HCEC 1CT (cell line): ENCODE data around the gene MVD.

Experiments used
- DNase-seq: peaks from one replicate; pipeline ENCODE4 v3.0.0-alpha.2; 2017

The MVD gene

GRCh38 chr16:88662843-88663606 lies at the start of gene MVD:
MVD (minus strand) TSS chr16:88663091; CDS start chr16:88663080, 11 bp downstream.
- peak; percentile 98 for DNase-seq

- DNase-seq, result no peak
Observed at GRCh38 chr16:88712362-88712979, 49.6 kb upstream of the MVD start.

GRCh38 chr16:88711750-88712340 lies 49.0 kb upstream of the MVD start:
- DNase-seq, result no peak

- no peak for DNase-seq
Observed at GRCh38 chr16:88710556-88710955, 47.7 kb upstream of the MVD start.

DNA sequence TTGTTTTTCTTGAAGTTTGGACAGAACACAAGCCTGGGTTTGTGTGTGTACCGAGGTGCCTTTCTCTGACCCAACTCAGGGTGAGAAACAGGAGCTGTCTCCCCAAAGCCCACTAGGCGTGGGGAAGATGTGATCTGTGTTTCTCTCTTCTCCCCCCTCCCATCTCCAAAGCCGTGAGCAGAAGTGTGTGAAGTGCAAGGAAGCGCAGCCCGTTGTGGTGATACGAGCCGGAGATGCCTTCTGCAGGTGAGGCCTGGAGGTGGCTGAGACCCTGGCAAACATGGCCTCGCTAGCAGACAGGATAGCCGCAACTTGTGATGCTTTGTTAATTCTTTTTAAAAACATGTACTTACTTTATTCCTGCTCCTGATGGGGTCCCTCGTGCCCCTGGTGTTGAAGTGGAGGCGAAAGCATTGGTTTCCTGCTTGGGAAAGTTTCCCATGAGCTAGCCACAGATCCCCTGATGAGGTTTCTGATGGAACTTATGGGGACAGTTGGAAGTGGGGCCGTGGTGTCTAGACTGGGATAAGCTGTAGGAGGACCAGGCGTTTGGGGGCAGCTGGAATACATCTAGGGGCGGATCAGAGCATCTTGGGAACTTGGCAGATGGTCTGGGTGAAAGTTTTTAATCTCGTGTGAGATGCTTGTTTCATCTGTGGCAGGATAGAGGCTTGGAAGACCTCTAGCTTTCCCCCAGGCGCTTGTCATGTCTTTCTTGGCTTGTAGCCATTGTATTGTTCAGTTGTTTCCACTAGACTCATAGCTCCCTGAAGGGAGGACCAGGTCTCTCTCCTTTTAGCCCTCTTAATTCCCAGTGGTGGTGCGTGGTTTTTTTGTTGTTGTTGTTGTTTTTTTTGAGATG lies 44.3 kb upstream of the MVD start:
- no peak for DNase-seq

DNA sequence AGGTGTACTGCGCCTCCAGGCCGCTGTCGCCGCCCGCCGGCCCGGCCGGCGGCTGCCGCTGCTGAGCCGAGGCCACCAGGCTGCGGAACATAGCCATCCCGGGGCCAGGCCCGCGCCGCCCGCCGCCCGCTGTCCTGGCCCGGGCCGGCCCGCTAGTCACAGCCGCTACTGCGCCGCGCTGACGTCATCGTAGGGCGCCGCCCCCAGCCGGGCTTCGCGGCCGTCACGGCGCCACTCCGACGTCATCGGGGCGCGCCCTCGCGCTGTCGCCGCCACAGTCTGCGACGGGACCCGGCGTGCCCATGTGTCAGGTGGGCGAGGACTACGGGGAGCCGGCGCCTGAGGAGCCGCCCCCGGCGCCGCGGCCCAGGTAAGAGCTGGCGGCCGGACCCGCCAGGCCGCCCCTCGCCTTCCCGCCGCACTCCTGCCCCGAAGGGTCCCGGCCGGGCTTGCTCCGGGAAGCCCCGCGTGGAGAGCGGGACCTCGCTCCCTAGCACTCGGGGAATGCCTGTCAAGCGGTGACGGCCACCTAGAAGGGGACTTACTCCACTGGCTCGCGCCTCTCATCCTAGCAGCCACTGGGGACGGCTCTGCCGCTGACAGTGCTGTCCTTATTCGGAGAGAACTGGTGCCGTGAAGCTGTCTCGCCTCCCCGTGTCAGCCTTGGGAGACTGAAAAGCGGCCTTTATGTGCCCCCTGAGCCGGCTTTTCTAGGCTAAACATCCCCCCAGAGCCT lies 43.5 kb upstream of the MVD start, which contains the start of the genes CTU2 and RNF166:
CTU2 (plus strand) TSS at position 275 of the 736 bp plus-strand sequence; CDS start at position 303, 28 bp downstream.
RNF166 (minus strand) TSS at position 180 of the 736 bp plus-strand sequence; CDS start at position 97, 83 bp downstream.
- DNase-seq, result peak; percentile 82

GRCh38 chr16:88705801-88706228 lies 42.9 kb upstream of the MVD start:
- no peak for DNase-seq

- DNase-seq, result no peak
Observed at GRCh38 chr16:88705076-88705684, 42.3 kb upstream of the MVD start.

DNA sequence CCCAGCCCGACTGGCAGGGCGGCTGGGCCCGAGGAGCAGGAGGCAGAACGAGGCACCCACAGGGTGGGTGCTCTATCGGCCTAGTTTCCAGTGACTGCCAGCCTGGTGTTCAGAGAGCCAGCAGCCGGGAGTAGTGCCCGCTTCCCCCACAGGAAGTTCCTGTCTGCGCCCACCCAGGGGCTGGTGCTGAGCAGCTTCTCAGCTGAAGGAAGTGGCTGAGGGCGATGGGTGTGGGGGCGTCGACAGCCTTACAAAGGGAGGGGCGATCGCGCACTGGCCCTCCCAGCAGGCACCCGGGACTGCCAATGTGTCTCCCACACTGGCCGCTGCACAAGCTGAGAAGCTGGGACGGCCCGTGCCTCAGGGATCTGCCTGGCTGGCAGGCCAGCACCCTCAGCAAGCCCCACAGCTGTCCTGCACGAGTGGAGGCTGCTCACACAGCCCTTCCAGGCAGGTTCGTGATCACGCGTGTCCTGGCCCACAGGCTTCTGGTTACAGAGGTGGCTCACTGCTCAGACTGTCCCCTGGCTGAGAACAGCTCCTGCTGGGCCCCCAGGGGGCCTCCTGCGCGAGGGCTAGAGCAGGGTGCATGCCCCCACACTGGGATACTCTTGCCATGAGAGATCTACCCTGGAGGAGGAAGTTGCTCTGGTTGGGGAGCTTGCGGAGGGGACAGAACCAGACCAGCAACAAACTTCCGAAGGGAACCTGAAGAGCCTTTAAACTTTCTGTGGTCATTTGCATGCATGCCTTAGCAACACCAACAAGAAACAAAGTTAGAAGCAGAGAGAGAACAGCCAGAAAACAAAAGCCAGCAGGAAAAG lies 40.8 kb upstream of the MVD start:
- DNase-seq, result no peak

DNA sequence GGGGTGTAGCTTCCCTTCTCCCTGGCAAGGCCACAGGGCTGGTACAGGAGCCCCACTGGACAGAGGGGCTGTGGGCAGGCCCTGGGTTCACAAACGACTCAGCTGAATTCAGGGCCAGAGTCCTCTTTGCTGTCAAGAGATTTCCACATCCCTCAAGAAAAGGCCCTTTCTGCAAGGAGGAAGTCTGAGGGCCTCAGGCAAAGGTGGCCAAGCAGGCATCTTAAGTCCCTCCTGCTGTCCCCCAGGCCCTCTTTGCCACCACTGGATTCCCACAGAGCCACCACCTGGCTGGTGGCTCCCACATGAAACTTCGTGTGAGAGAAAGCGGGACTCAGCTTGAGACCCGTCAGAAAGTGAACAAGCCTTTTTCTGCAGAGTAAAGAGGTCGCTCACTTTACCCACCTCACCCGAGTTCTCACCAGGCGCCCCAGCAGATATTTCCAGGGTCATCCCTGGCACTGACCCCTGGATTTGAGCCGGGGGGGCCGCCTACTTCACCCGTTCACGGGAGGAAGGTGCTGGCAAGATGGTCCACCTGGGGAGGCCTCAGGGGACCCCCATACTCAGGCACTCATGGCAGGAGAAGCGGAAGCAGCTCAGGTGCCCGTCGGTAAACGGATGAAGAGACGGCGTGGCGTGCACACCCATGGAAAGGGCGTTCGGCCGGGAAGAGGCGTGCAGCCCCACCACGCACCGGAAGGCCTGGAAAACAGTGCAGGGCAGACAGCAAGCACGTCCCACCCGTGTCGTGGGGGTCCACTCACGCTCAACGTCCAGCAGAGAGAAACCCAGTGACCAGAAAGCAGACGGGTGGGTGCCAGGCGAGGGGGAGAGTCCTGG lies 39.7 kb upstream of the MVD start:
- DNase-seq, result no peak

- no peak for DNase-seq
Observed at GRCh38 chr16:88701581-88702370, 38.9 kb upstream of the MVD start.

- peak; percentile 89 for DNase-seq
Observed at GRCh38 chr16:88700636-88701482, 38.0 kb upstream of the MVD start.

DNA sequence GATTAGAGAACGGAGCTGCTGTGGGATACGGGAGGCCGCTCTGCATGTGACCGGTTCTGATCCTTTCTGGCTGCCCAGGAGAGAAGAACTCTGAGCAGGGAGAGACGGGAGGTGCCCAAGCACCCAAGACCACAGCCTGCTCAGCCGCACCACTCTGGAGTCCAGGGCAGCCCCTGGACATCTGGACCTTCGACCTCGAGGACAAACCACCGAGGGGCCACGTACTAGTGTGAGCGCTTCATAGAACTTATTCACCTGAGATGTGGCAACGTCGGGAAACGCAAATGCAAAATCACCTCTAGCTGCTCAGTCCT lies 37.4 kb upstream of the MVD start:
- no peak for DNase-seq

- no peak for DNase-seq
Observed at GRCh38 chr16:88699180-88699579, 36.3 kb upstream of the MVD start.

- DNase-seq, result no peak
Observed at GRCh38 chr16:88698646-88699045, 35.8 kb upstream of the MVD start.

GRCh38 chr16:88697831-88698615 lies 35.1 kb upstream of the MVD start:
- no peak for DNase-seq

DNA sequence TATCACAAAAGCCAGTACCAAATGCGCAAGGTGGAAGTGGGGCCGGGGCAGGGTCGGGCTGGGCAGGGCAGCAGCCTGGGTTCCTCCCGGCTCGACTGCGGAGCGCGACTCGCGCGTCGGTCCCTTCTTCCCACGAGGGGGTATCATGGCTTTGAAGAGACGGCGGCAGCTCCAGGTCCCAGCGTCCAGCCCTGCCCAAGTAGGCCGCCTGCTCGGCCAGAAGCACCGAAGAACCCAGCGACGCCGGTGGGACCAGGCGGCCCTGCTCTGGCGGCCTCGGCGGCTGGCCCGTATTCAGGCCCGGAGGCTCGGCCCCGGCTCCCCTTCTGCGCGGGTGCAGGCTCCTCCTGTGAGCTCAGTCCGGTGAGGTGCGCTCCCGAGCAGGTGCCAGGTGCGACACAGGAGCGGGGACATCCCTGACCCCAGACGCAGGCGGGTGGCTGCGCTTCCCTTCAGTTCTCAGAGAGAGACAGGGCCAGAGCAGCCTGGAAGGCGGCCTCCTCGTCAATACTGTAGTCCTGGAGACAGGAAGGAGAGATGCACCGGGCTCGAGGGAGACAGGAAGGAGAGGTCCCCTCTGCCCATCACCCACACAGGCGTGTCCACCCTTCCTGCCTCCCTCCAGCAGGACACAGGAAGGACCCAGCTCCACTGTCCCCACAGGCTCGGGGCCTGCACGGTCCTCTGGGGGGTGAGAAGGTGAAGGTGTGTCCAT lies 34.4 kb upstream of the MVD start:
- no peak for DNase-seq
